Lung (tissue), 12 donors: ENCODE results near the gene PPTC7. TPM values are rescaled to one million over a fixed set of nuclear protein-coding genes. Genes with fewer than 3 reads are reported as not detected.

Experiments used
- ATAC-seq: fragments of 200-7000 bp; cut with Tn5 transposase; one replicate; pipeline ENCODE4 v1.9.1; 2020; ENCODE audit warnings: moderate number of reproducible peaks; ENCODE audit not compliant: insufficient read depth, low FRiP score
- DNase-seq, 3 donors: peaks; one replicate each; pipeline ENCODE4 v3.0.0-alpha.2; 2013 to 2017
- H3K27ac ChIP-seq, 2 donors: one replicate each; pipeline ENCODE4 v1.5.1; 2013; ENCODE audit warnings: mild to moderate bottlenecking in 2 of 2, moderate library complexity in 2 of 2, control low read depth in 1 of 2, inconsistent platforms in 1 of 2, low read depth in 1 of 2, low read length in 1 of 2
- H3K27me3 ChIP-seq, 3 donors: one replicate each; pipeline ENCODE4 v1.5.1; 2013; ENCODE audit warnings: low read length in 2 of 3; ENCODE audit not compliant: control insufficient read depth in 3 of 3, insufficient read depth in 3 of 3
- H3K36me3 ChIP-seq, 4 donors: one replicate each; pipeline ENCODE4 v1.5.1; 2013; ENCODE audit warnings: low read length in 4 of 4, mild to moderate bottlenecking in 1 of 4, moderate library complexity in 1 of 4; ENCODE audit not compliant: control insufficient read depth in 4 of 4, insufficient read depth in 4 of 4
- H3K4me1 ChIP-seq, 5 donors: one replicate each; pipeline ENCODE4 v1.5.1; 2013; ENCODE audit warnings: low read length in 5 of 5, mild to moderate bottlenecking in 2 of 5, moderate library complexity in 1 of 5; ENCODE audit not compliant: control insufficient read depth in 5 of 5, insufficient read depth in 5 of 5
- H3K4me3 ChIP-seq: one replicate; pipeline ENCODE4 v1.5.1; 2013; ENCODE audit warnings: mild to moderate bottlenecking, control low read depth, moderate library complexity
- H3K9ac ChIP-seq, 2 donors: one replicate each; pipeline ENCODE4 v1.5.1; 2013; ENCODE audit warnings: low read length in 2 of 2, control low read depth in 1 of 2; ENCODE audit not compliant: insufficient read depth in 1 of 2
- H3K9me3 ChIP-seq, 4 donors: one replicate each; pipeline ENCODE4 v1.5.1; 2013; ENCODE audit warnings: low read length in 3 of 4, mild to moderate bottlenecking in 1 of 4, moderate library complexity in 1 of 4; ENCODE audit not compliant: control insufficient read depth in 4 of 4, insufficient read depth in 3 of 4
- WGBS, 2 donors: extraction: QIAGEN DNeasy Blood & Tissue Kit; methylation state at CpG; one replicate each; pipeline ENCODE4 v1.1.7; 2013; 5-methylcytosine and 5-hydroxymethylcytosine counted together
- polyA plus RNA-seq, 2 donors: library from polyadenylated mRNA; stranded (reverse); fragments of 200-250 nt; gene quantifications; one replicate each; pipeline ENCODE4 v1.2.1, GENCODE V29; 2013
- total RNA-seq, 2 donors: library from RNA; depleted of rRNA in 1 of 2; stranded (reverse); fragments of >200 nt in 1 of 2; gene quantifications; one replicate each; pipeline ENCODE4 v1.2.1, GENCODE V29; 2014 to 2021
- TF ChIP-seq, protein P1 (sequence below): IDR thresholded peaks from 2 replicates; pipeline ENCODE4 v1.5.1; 2012; ENCODE audit warnings: mild to moderate bottlenecking; ENCODE audit errors: control extremely low read depth, extremely low read depth
- donor health status: control.
- donor health status: control.
- donor health status: Bipolar disorder and iron deficiency.
- donor health status: healthy.
- donor health status: DM: yes; HTN: yes; CAD: no.

The PPTC7 gene
- total and polyA plus RNA-seq, 4 donors: 7.1 to 23.4 (median 19.3) TPM

DNA sequence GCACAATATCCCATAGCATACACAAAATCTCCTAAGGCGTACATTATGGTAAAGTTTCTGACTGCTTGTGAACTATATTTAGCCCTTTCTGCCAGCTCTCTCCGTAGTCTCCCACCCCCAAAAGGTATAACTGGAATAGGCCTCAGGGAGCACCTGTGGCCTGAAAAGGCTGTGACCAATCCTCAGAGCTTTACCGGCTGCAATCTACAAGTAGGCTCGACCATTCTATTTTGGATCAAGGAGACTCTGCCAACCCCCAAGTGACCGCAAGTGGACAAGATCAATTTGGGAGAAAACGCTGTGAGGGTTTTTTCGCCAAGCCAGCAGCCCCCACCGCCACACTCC, 1.2 kb downstream of the PPTC7 start:
- Histone ChIP-seq H3K27me3 (no peaks in the 10 kb centered on the region), H3K36me3 (no peaks in the 10 kb centered on the region), H3K4me3 (peak overlapping the region; percentile 95), H3K4me1 (peaks cover 11 to 35% (median 15%) of the 10 kb centered on the region in 5 donors), H3K27ac (peak overlapping the region; percentile 95 to 99), H3K9ac (peak overlapping the region; percentile 71 to 78), H3K9me3 (no peaks in the 10 kb centered on the region)
- 3 to 4% methylated on average over 8 of the region's 8 CpGs for WGBS, 2 donors
- no peak for ATAC-seq
- peak in 1 of 3 donors; percentile 35 for DNase-seq
- TF ChIP-seq, protein P1, sequence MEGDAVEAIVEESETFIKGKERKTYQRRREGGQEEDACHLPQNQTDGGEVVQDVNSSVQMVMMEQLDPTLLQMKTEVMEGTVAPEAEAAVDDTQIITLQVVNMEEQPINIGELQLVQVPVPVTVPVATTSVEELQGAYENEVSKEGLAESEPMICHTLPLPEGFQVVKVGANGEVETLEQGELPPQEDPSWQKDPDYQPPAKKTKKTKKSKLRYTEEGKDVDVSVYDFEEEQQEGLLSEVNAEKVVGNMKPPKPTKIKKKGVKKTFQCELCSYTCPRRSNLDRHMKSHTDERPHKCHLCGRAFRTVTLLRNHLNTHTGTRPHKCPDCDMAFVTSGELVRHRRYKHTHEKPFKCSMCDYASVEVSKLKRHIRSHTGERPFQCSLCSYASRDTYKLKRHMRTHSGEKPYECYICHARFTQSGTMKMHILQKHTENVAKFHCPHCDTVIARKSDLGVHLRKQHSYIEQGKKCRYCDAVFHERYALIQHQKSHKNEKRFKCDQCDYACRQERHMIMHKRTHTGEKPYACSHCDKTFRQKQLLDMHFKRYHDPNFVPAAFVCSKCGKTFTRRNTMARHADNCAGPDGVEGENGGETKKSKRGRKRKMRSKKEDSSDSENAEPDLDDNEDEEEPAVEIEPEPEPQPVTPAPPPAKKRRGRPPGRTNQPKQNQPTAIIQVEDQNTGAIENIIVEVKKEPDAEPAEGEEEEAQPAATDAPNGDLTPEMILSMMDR: no peak

DNA sequence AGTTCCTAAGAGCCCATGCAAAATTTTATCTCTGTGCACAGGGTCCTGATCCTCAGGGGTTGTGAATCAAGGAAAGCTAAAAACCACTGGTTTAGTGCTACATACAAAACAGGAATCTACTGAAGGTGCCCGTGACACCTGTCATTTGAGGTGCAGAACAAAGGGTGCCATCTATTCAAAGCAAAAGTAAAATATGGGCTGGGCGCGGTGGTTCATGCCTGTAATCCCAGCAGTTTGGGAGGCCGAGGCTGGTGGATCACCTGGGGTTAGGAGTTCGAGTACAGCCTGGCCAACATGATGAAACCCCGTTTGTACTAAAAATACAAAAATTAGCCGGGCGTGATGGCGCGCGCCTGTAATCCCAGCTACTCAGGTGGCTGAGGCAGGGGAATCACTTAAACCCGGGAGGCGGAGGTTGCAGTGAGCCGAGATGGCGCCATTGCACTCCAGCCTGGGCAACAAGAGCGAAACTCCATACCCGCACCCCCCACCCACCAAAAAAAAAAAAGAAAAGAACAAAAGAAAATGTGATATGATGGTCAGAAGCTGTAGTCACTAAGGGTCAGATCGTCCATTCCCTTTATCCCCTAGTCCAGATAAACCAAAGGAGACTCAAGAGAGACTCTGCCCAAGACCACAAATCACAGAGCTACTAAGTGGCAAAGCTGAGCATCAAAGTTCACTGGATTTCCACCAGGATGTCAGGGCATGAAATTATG, 3.4 kb downstream of the PPTC7 start:
- H3K27ac ChIP-seq: peak overlapping the region in 1 of 2 donors; percentile 70
- no peaks in the 10 kb centered on the region for H3K9me3 ChIP-seq
- no peak for ATAC-seq
- H3K27me3 ChIP-seq: no peaks in the 10 kb centered on the region
- H3K4me1 ChIP-seq: peaks cover 10 to 38% (median 11%) of the 10 kb centered on the region in 5 donors
- H3K36me3 ChIP-seq: no peaks in the 10 kb centered on the region
- no peak for DNase-seq
- no peak overlapping the region for H3K4me3 ChIP-seq
- WGBS, 2 donors: 92 to 98% methylated on average over 18 of the region's 18 CpGs
- H3K9ac ChIP-seq: no peak overlapping the region
- TF ChIP-seq, protein P1: no peak

DNA sequence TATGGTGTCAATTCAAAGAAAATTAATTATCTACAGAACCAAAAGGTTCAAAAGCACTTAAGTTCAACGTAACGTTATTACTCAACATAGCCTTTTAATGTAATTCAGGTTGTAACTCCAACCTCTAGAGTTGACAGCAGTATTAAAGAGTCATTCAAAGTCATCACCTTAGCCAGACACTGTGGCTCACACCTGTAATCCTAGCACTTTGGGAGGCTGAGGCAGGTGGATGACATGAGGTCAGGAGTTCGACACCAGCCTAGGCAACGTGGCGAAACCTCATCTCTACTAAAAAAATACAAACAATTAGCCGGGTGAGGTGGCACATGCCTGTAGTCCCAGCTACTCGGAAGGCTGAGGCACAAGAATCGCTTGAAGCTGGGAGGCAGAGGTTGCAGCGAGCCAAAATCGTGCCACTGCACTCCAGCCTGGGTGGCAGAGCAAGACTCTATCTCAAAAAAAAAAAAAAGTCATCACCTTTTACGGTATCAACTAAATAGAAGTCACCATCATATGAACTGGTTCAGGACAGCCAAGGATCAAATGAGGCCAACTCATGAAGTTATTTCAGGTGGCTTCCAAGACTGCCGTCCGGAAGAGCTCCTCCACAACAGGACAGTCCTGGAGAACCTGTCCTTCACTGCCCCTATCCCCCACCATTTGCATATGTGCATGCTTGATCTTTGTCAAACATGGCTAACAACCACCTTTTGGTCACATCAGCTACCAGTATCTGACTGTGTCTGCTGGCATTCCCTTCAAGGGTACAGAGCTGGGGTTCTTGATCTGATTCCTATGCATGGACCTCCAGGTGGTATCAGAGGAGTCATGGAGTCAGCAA, 4.2 kb downstream of the PPTC7 start:
- Histone ChIP-seq H3K4me3 (no peak overlapping the region), H3K9ac (no peak overlapping the region), H3K9me3 (no peaks in the 10 kb centered on the region), H3K4me1 (peaks cover 4 to 38% (median 11%) of the 10 kb centered on the region in 5 donors), H3K36me3 (no peaks in the 10 kb centered on the region), H3K27ac (peak overlapping the region; percentile 49 to 70), H3K27me3 (no peaks in the 10 kb centered on the region)
- WGBS, 2 donors: 78 to 88% methylated on average over 13 of the region's 13 CpGs
- DNase-seq: no peak
- no peak for ATAC-seq
- TF ChIP-seq, protein P1: no peak
